HCT116 (cell line): ENCODE measurements around the gene KIF14.

ENCODE experiments used
- EZH2phosphoT487 ChIP-seq: fragments of 200-600 bp; IDR thresholded peaks from 2 replicates; pipeline ENCODE4 v1.6.1; 2018; ENCODE audit warnings: antibody characterized with exemption, borderline replicate concordance
- POLR2A ChIP-seq: IDR thresholded peaks from 2 replicates; pipeline ENCODE4 v1.7.0; 2011; ENCODE audit warnings: borderline replicate concordance; ENCODE audit not compliant: insufficient read depth, insufficient read length; ENCODE audit errors: extremely low read depth
- POLR2AphosphoS5 ChIP-seq: IDR thresholded peaks from 2 replicates; pipeline ENCODE4 v1.6.1; 2011; ENCODE audit warnings: mild to moderate bottlenecking, low read depth, low read length, moderate library complexity
- SIN3A ChIP-seq: IDR thresholded peaks from 2 replicates; pipeline ENCODE4 v1.6.1; 2012; ENCODE audit warnings: low read depth
- TF ChIP-seq, protein P1 (sequence below), 3 experiments: fragments of 200-600 bp in 1 of 3; sonication (generic) in 1 of 3; IDR thresholded peaks in 2 of 3; conservative IDR thresholded peaks in 1 of 3; 2 replicates each; pipeline ENCODE4 v1.5.1; 2012 to 2017; ENCODE audit warnings: low read depth in 2 of 3, low read length in 2 of 3, antibody characterized with exemption in 1 of 3, borderline replicate concordance in 1 of 3, control low read depth in 1 of 3, mild to moderate bottlenecking in 1 of 3, mixed read lengths in 1 of 3, mixed run types in 1 of 3, moderate library complexity in 1 of 3; ENCODE audit not compliant: insufficient read depth in 1 of 3
- TF ChIP-seq, protein P2 (sequence below): IDR thresholded peaks from 2 replicates; pipeline ENCODE4 v1.6.1; 2012
- TF ChIP-seq, protein P3 (sequence below): IDR thresholded peaks from 2 replicates; pipeline ENCODE4 v1.6.1; 2011; ENCODE audit warnings: mild to moderate bottlenecking, low read length, moderate library complexity; ENCODE audit not compliant: insufficient replicate concordance; ENCODE audit errors: extremely low read depth
- TF ChIP-seq, protein P4 (sequence below): IDR thresholded peaks from 2 replicates; pipeline ENCODE4 v1.6.1; 2012; ENCODE audit warnings: low read depth

DNA sequence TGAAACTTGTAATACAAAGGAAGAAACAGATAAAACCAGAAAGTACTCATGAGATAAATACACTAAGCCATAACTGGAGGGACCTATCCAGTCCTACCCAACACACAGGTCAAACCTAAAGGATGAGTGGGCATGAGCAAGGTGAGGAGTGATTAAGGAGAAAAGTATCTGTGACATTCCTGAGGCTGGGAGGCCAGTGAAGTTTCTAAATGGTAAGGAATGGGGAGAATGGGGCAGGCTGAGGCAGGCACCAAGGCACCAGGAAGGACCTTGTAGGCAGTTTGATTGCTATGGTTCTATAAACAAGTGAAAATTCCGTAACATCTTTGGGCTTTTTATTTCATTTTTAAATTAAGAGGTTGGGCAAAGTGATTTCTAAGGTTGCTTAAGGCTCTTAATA is 38.7 kb upstream of the KIF14 start:
- TF ChIP-seq SIN3A, result no peak
- TF ChIP-seq, protein P1, sequence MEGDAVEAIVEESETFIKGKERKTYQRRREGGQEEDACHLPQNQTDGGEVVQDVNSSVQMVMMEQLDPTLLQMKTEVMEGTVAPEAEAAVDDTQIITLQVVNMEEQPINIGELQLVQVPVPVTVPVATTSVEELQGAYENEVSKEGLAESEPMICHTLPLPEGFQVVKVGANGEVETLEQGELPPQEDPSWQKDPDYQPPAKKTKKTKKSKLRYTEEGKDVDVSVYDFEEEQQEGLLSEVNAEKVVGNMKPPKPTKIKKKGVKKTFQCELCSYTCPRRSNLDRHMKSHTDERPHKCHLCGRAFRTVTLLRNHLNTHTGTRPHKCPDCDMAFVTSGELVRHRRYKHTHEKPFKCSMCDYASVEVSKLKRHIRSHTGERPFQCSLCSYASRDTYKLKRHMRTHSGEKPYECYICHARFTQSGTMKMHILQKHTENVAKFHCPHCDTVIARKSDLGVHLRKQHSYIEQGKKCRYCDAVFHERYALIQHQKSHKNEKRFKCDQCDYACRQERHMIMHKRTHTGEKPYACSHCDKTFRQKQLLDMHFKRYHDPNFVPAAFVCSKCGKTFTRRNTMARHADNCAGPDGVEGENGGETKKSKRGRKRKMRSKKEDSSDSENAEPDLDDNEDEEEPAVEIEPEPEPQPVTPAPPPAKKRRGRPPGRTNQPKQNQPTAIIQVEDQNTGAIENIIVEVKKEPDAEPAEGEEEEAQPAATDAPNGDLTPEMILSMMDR (IDR thresholded peaks at IDR 0.05 in 2 of 3, conservative IDR thresholded peaks at IDR 0.05 in 1 of 3; ENCODE audit: borderline replicate concordance in 1 of 3, insufficient read depth in 1 of 3, low read depth in 2 of 3, low read length in 2 of 3), result no peak
- TF ChIP-seq, protein P2, sequence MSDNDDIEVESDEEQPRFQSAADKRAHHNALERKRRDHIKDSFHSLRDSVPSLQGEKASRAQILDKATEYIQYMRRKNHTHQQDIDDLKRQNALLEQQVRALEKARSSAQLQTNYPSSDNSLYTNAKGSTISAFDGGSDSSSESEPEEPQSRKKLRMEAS, result no peak
- TF ChIP-seq, protein P3, sequence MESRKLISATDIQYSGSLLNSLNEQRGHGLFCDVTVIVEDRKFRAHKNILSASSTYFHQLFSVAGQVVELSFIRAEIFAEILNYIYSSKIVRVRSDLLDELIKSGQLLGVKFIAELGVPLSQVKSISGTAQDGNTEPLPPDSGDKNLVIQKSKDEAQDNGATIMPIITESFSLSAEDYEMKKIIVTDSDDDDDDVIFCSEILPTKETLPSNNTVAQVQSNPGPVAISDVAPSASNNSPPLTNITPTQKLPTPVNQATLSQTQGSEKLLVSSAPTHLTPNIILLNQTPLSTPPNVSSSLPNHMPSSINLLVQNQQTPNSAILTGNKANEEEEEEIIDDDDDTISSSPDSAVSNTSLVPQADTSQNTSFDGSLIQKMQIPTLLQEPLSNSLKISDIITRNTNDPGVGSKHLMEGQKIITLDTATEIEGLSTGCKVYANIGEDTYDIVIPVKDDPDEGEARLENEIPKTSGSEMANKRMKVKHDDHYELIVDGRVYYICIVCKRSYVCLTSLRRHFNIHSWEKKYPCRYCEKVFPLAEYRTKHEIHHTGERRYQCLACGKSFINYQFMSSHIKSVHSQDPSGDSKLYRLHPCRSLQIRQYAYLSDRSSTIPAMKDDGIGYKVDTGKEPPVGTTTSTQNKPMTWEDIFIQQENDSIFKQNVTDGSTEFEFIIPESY, result no peak
- TF ChIP-seq, protein P4, sequence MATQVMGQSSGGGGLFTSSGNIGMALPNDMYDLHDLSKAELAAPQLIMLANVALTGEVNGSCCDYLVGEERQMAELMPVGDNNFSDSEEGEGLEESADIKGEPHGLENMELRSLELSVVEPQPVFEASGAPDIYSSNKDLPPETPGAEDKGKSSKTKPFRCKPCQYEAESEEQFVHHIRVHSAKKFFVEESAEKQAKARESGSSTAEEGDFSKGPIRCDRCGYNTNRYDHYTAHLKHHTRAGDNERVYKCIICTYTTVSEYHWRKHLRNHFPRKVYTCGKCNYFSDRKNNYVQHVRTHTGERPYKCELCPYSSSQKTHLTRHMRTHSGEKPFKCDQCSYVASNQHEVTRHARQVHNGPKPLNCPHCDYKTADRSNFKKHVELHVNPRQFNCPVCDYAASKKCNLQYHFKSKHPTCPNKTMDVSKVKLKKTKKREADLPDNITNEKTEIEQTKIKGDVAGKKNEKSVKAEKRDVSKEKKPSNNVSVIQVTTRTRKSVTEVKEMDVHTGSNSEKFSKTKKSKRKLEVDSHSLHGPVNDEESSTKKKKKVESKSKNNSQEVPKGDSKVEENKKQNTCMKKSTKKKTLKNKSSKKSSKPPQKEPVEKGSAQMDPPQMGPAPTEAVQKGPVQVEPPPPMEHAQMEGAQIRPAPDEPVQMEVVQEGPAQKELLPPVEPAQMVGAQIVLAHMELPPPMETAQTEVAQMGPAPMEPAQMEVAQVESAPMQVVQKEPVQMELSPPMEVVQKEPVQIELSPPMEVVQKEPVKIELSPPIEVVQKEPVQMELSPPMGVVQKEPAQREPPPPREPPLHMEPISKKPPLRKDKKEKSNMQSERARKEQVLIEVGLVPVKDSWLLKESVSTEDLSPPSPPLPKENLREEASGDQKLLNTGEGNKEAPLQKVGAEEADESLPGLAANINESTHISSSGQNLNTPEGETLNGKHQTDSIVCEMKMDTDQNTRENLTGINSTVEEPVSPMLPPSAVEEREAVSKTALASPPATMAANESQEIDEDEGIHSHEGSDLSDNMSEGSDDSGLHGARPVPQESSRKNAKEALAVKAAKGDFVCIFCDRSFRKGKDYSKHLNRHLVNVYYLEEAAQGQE, result no peak
- no peak for TF ChIP-seq POLR2A
- TF ChIP-seq POLR2AphosphoS5, result no peak
- no peak for TF ChIP-seq EZH2phosphoT487
